ENCODE results near the gene SDF4.

- TF ChIP-seq POLR2A (IDR thresholded peaks at IDR 0.05) (no peak), CTCF (IDR thresholded peaks at IDR 0.05) (no peak)
Observed at GRCh38 chr1:1189111-1189510, 42.7 kb downstream of the SDF4 start.

All from lower leg skin (tissue), 3 donors.